GM12878 (cell line): ENCODE measurements around the gene CACNA2D3. TPM values are rescaled to one million over a fixed set of nuclear protein-coding genes. Genes with fewer than 3 reads are reported as not detected.

Experiments used
- ATAC-seq: fragments of 200-7000 bp; cut with Tn5 transposase; 3 replicates; pipeline ENCODE4 v1.9.1; 2020; ENCODE audit warnings: mild to moderate bottlenecking, moderate library complexity
- BruUV-seq: library from RNA; stranded (reverse); fragments of 400-500 nt; replicated peaks from 2 replicates; lab custom pipeline; 2021; lab: Mats Ljungman, UMichigan
- CTCF ChIA-PET: fragments of 300-600 bp; sonication (Branson Sonifier 250); formaldehyde crosslinking; extraction: SDS; loops from one replicate; lab custom pipeline; 2021; ENCODE audit warnings: inconsistent platforms; lab: Yijun Ruan, JAX
- POLR2A ChIA-PET: fragments of 350-600 bp; formaldehyde crosslinking; extraction: SDS; loops from one replicate; lab custom pipeline; 2021; ENCODE audit warnings: inconsistent platforms; lab: Charles Lee
- RAD21 ChIA-PET: fragments of 300-600 bp; sonication (Branson Sonifier 250); formaldehyde crosslinking; loops from one replicate; lab custom pipeline; 2023; ENCODE audit warnings: antibody characterized with exemption; ENCODE audit not compliant: unreplicated experiment; lab: Charles Lee
- SMC1A ChIA-PET: fragments of 300-600 bp; sonication (Branson Sonifier 250); formaldehyde crosslinking; loops from one replicate; lab custom pipeline; 2023; ENCODE audit not compliant: unreplicated experiment, uncharacterized antibody; lab: Charles Lee
- DNase-seq: peaks from one replicate; pipeline ENCODE4 v3.0.0-alpha.2; 2011; ENCODE audit warnings: low read depth, low spot score
- FAIRE-seq: peaks from 3 replicates; lab custom pipeline; 2011; peaks lifted over from hg19 to GRCh38; lab: Jason Lieb, UNC
- H2AFZ ChIP-seq: 2 replicates; pipeline ENCODE4 v1.6.0; 2011; ENCODE audit warnings: low read depth, low read length, control low read depth; ENCODE audit not compliant: control insufficient read depth
- H3K27ac ChIP-seq: 2 replicates; pipeline ENCODE4 v1.5.1; 2011; ENCODE audit warnings: control low read depth; ENCODE audit not compliant: control insufficient read depth, insufficient read depth
- H3K27me3 ChIP-seq, 2 experiments: replicated peaks in 1 of 2; 2 replicates each; pipeline versions ENCODE4 v1.6.0 to v1.6.1; 2011; ENCODE audit warnings: low read length in 1 of 2; ENCODE audit not compliant: control insufficient read depth in 2 of 2, insufficient read depth in 2 of 2
- H3K36me3 ChIP-seq, 2 experiments: 2 replicates each; pipeline ENCODE4 v1.5.1; 2011; ENCODE audit warnings: low read length in 1 of 2; ENCODE audit not compliant: control insufficient read depth in 2 of 2, insufficient read depth in 2 of 2
- H3K4me1 ChIP-seq: 2 replicates; pipeline ENCODE4 v1.6.1; 2011; ENCODE audit warnings: mild to moderate bottlenecking, low read length, moderate library complexity, mixed read lengths; ENCODE audit not compliant: control insufficient read depth, insufficient read depth
- H3K4me2 ChIP-seq: 2 replicates; pipeline ENCODE4 v1.6.0; 2011; ENCODE audit warnings: control low read depth; ENCODE audit not compliant: control insufficient read depth, insufficient read depth
- H3K4me3 ChIP-seq: fragments of 200-600 bp; sonication (generic); 2 replicates; pipeline ENCODE4 v1.5.1; 2016
- H3K79me2 ChIP-seq: 2 replicates; pipeline ENCODE4 v1.6.0; 2011; ENCODE audit warnings: low read length; ENCODE audit not compliant: control insufficient read depth, insufficient read depth
- H3K9ac ChIP-seq: 2 replicates; pipeline ENCODE4 v1.8.0; 2011; ENCODE audit warnings: low read length, control low read depth, mixed read lengths; ENCODE audit not compliant: control insufficient read depth, insufficient read depth
- H3K9me3 ChIP-seq: replicated peaks from 3 replicates; pipeline ENCODE4 v1.5.1; 2011; ENCODE audit warnings: mild to moderate bottlenecking, low read length; ENCODE audit not compliant: control insufficient read depth, insufficient read depth
- H4K20me1 ChIP-seq: 2 replicates; pipeline ENCODE4 v1.6.0; 2011; ENCODE audit not compliant: control insufficient read depth, insufficient read depth
- GATAD2B ChIP-seq: fragments of 450-650 bp; conservative IDR thresholded peaks from 2 replicates; pipeline ENCODE4 v1.6.1; 2017; ENCODE audit warnings: low read depth, mild to moderate bottlenecking, moderate library complexity
- NFYB ChIP-seq: IDR thresholded peaks from 2 replicates; pipeline ENCODE4 v1.6.1; 2011; ENCODE audit warnings: low read depth, mild to moderate bottlenecking, low read length, improper control_type of control experiment, moderate library complexity; ENCODE audit not compliant: insufficient read depth
- NRF1 ChIP-seq: conservative IDR thresholded peaks from 2 replicates; pipeline ENCODE4 v1.6.1; 2011; ENCODE audit warnings: mild to moderate bottlenecking, low read depth, low read length, improper control_type of control experiment
- PML ChIP-seq: IDR thresholded peaks from 2 replicates; pipeline ENCODE4 v1.6.1; 2012; ENCODE audit warnings: low read length, inconsistent platforms
- ZNF274 ChIP-seq: IDR thresholded peaks from one replicate; pipeline ENCODE4 v1.8.0; 2011; ENCODE audit not compliant: insufficient read length, insufficient read depth
- WGBS: methylation state at CpG from one replicate; pipeline ENCODE4 v1.1.6; 2016; ENCODE audit warnings: low lambda C conversion rate; ENCODE audit not compliant: insufficient replicate concordance, insufficient coverage; ENCODE audit errors: missing lambda C conversion rate; 5-methylcytosine and 5-hydroxymethylcytosine counted together
- in situ Hi-C: fragments of 300-500 bp; cut with MboI; formaldehyde crosslinking; loops from 9 replicates; pipeline ENCODE4 v1.14.3; 2018; ENCODE audit warnings: mixed read lengths
- intact Hi-C: fragments of 100-400 bp; cut with micrococcal nuclease; formaldehyde crosslinking; loops from one replicate; pipeline ENCODE4 v1.14.2; 2022; ENCODE audit not compliant: unreplicated experiment
- polyA plus RNA-seq, 11 experiments: library from polyadenylated mRNA; depleted of rRNA in 4 of 11; unstranded in 6 of 11; stranded (reverse) in 5 of 11; fragments of >200 nt; fragmentation: Nextera tagmentation in 4 of 11; fragmentation: Illumina TruSeq in 1 of 11; extraction: Ambion mirVana in 4 of 11; extraction: Trizol in 1 of 11; gene quantifications; 1 replicate in 1 of 11; 2 replicates in 10 of 11; pipeline versions ENCODE4 v1.2.1 to v1.2.3, GENCODE V29; 2011 to 2016; ENCODE audit warnings: inconsistent platforms in 2 of 11, missing spikeins in 2 of 11, low read depth in 1 of 11
- total RNA-seq, 4 experiments: library from RNA; depleted of rRNA in 3 of 4; stranded (reverse); fragments of >200 nt in 3 of 4; fragmentation: Illumina TruSeq in 1 of 4; extraction: Trizol in 1 of 4; gene quantifications; 2 replicates each; pipeline versions ENCODE4 v1.2.1 to v1.2.3, GENCODE V29; 2013 to 2021
- TF ChIP-seq, protein P1 (sequence below): IDR thresholded peaks from 2 replicates; pipeline ENCODE4 v1.6.1; 2011; ENCODE audit warnings: borderline replicate concordance, low read depth, mild to moderate bottlenecking, moderate library complexity, low read length; ENCODE audit not compliant: insufficient read depth, poor library complexity, severe bottlenecking

The CACNA2D3 gene
- total and polyA plus RNA-seq, 10 of the 15 experiments (the other 5 are each of a cell fraction or from before 2014, with no cell fraction given): not detected

GRCh38 chr3:54857343-54857742 lies 735.0 kb downstream of the CACNA2D3 start:
- ChIA-PET CTCF (interaction anchor here (1.2 kb wide), 1 partner anchor 1394 kb away, joined by 3 read pairs; no protein-coding TSS in a partner anchor), SMC1A (no interaction called here), RAD21 (no interaction called here), POLR2A (no interaction called here)
- DNase-seq (no peak), ATAC-seq (no peak), FAIRE-seq (no peak)
- Histone ChIP-seq H3K9ac (no peak overlapping the region), H4K20me1 (no peaks in the 10 kb centered on the region), H2AFZ (no peak overlapping the region), H3K27ac (no peak overlapping the region), H3K4me1 (no peaks in the 10 kb centered on the region), H3K79me2 (no peaks in the 10 kb centered on the region), H3K27me3 (no peaks in the 10 kb centered on the region), H3K36me3 (no peaks in the 10 kb centered on the region), H3K9me3 (no peaks in the 10 kb centered on the region), H3K4me3 (no peak overlapping the region), H3K4me2 (no peak overlapping the region)
- in situ Hi-C loops: loop anchor here (10.0 kb wide), 3 partner anchors 317 to 1397 kb away; no protein-coding TSS in a partner anchor
- TF ChIP-seq, protein P1, sequence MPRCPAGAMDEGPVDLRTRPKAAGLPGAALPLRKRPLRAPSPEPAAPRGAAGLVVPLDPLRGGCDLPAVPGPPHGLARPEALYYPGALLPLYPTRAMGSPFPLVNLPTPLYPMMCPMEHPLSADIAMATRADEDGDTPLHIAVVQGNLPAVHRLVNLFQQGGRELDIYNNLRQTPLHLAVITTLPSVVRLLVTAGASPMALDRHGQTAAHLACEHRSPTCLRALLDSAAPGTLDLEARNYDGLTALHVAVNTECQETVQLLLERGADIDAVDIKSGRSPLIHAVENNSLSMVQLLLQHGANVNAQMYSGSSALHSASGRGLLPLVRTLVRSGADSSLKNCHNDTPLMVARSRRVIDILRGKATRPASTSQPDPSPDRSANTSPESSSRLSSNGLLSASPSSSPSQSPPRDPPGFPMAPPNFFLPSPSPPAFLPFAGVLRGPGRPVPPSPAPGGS: no peak
- TF ChIP-seq ZNF274 (no peak), NFYB (no peak), PML (no peak), NRF1 (no peak), GATAD2B (no peak)
- BruUV-seq: no TSS peak
- intact Hi-C loops: loop anchor here (10.0 kb wide), 2 partner anchors 577 to 867 kb away; no protein-coding TSS in a partner anchor
- 3% methylated on average over 3 of the region's 3 CpGs for WGBS
